Smooth muscle cell (in vitro differentiated cells): ENCODE results near the gene MEGF11. TPM values are rescaled to one million over a fixed set of nuclear protein-coding genes. Genes with fewer than 3 reads are reported as not detected.

ENCODE experiments used
- DNase-seq: peaks from one replicate; lab custom pipeline; 2025; ENCODE audit not compliant: unreplicated experiment; lab: John Stamatoyannopoulos, UW
- H2AFZ ChIP-seq: fragments of 200-600 bp; sonication (generic); 2 replicates; pipeline ENCODE4 v1.6.0; 2016; ENCODE audit warnings: antibody characterized with exemption, low read depth, mild to moderate bottlenecking
- H3F3A ChIP-seq: fragments of 200-600 bp; sonication (generic); 2 replicates; pipeline ENCODE4 v1.6.0; 2017; ENCODE audit warnings: antibody characterized with exemption, low read depth
- H3K27ac ChIP-seq: fragments of 200-600 bp; sonication (generic); 2 replicates; pipeline ENCODE4 v1.5.1; 2016; ENCODE audit warnings: low read depth, mild to moderate bottlenecking
- H3K27me3 ChIP-seq: fragments of 200-600 bp; sonication (generic); 2 replicates; pipeline ENCODE4 v1.6.1; 2016; ENCODE audit warnings: low read depth, mild to moderate bottlenecking
- H3K36me3 ChIP-seq: fragments of 200-600 bp; sonication (generic); 2 replicates; pipeline ENCODE4 v1.5.1; 2016; ENCODE audit warnings: low read depth
- H3K4me1 ChIP-seq: fragments of 200-600 bp; sonication (generic); 2 replicates; pipeline ENCODE4 v1.5.1; 2016; ENCODE audit warnings: low read depth
- H3K4me2 ChIP-seq: fragments of 200-600 bp; sonication (generic); 2 replicates; pipeline ENCODE4 v1.6.0; 2016; ENCODE audit warnings: mild to moderate bottlenecking
- H3K4me3 ChIP-seq: fragments of 200-600 bp; sonication (generic); 2 replicates; pipeline ENCODE4 v1.5.1; 2016; ENCODE audit warnings: mild to moderate bottlenecking
- H3K79me2 ChIP-seq: fragments of 200-600 bp; sonication (generic); 2 replicates; pipeline ENCODE4 v1.6.0; 2016; ENCODE audit warnings: low read depth, mild to moderate bottlenecking
- H3K9ac ChIP-seq: fragments of 200-600 bp; sonication (generic); 2 replicates; pipeline ENCODE4 v1.6.0; 2016; ENCODE audit warnings: low read depth
- H3K9me3 ChIP-seq: fragments of 200-600 bp; sonication (generic); replicated peaks from 2 replicates; pipeline ENCODE4 v1.5.1; 2016; ENCODE audit warnings: low read depth
- H4K20me1 ChIP-seq: fragments of 200-600 bp; sonication (generic); 2 replicates; pipeline ENCODE4 v1.6.0; 2016; ENCODE audit warnings: low read depth
- CTCF ChIP-seq: fragments of 200-600 bp; sonication (generic); IDR thresholded peaks from 2 replicates; pipeline ENCODE4 v1.5.1; 2017; ENCODE audit warnings: borderline replicate concordance, mild to moderate bottlenecking, antibody characterized with exemption; ENCODE audit not compliant: insufficient read depth, poor library complexity, severe bottlenecking
- WGBS: methylation state at CpG from one replicate; pipeline ENCODE4 v1.1.7; 2016; ENCODE audit warnings: low lambda C conversion rate; 5-methylcytosine and 5-hydroxymethylcytosine counted together
- polyA plus RNA-seq: library from polyadenylated mRNA; unstranded; fragments of >200 nt; fragmentation: Nextera tagmentation; extraction: Ambion mirVana; gene quantifications from 2 replicates; pipeline ENCODE4 v1.2.1, GENCODE V29; 2016
- total RNA-seq: library from RNA; depleted of rRNA; stranded (reverse); fragments of >200 nt; gene quantifications from 2 replicates; pipeline ENCODE4 v1.2.3, GENCODE V29; 2014

The MEGF11 gene
- total and polyA plus RNA-seq, 2 experiments from 2014 or later, result 0.08 TPM; not detected in 1

- Histone ChIP-seq H3F3A (no peaks in the 10 kb centered on the region), H4K20me1 (no peaks in the 10 kb centered on the region), H3K27me3 (peaks cover 40% of the 10 kb centered on the region), H3K27ac (no peak overlapping the region), H3K9me3 (no peaks in the 10 kb centered on the region), H3K4me2 (no peak overlapping the region), H3K4me3 (no peak overlapping the region), H3K36me3 (no peaks in the 10 kb centered on the region), H2AFZ (no peak overlapping the region), H3K9ac (no peak overlapping the region), H3K4me1 (no peaks in the 10 kb centered on the region), H3K79me2 (no peaks in the 10 kb centered on the region)
- no peak for TF ChIP-seq CTCF
- DNase-seq, result no peak
- WGBS, result 85% methylated on average over 3 of the region's 3 CpGs
Measured at GRCh38 chr15:65962187-65962586, 291.4 kb downstream of the MEGF11 start.

GRCh38 chr15:65960586-65960985 is 293.0 kb downstream of the MEGF11 start:
- no peak for DNase-seq
- H4K20me1 ChIP-seq, result no peaks in the 10 kb centered on the region

GRCh38 chr15:65958835-65959234 is 294.7 kb downstream of the MEGF11 start:
- Histone ChIP-seq H3K27ac (no peak overlapping the region), H3K36me3 (no peaks in the 10 kb centered on the region), H3K9me3 (no peaks in the 10 kb centered on the region), H3K27me3 (peaks cover 40% of the 10 kb centered on the region), H3K79me2 (no peaks in the 10 kb centered on the region), H3K9ac (no peak overlapping the region), H3K4me1 (no peaks in the 10 kb centered on the region), H3K4me2 (no peak overlapping the region), H3K4me3 (no peak overlapping the region), H2AFZ (no peak overlapping the region), H3F3A (no peaks in the 10 kb centered on the region), H4K20me1 (no peaks in the 10 kb centered on the region)
- 79% methylated on average over 3 of the region's 3 CpGs for WGBS
- DNase-seq, result no peak
- TF ChIP-seq CTCF, result no peak

More at GRCh38 chr15:65960586-65960985, 293.0 kb downstream of the MEGF11 start:
- no peaks in the 10 kb centered on the region for H3K4me1 ChIP-seq
- no peak overlapping the region for H3K9ac ChIP-seq
- H2AFZ ChIP-seq, result no peak overlapping the region
- no peaks in the 10 kb centered on the region for H3K79me2 ChIP-seq
- H3K4me3 ChIP-seq, result no peak overlapping the region
- H3K27ac ChIP-seq, result no peak overlapping the region
- peaks cover 40% of the 10 kb centered on the region for H3K27me3 ChIP-seq
- no peak overlapping the region for H3K4me2 ChIP-seq
- H3F3A ChIP-seq, result no peaks in the 10 kb centered on the region
- WGBS, result 61% methylated on average over 3 of the region's 3 CpGs
- no peaks in the 10 kb centered on the region for H3K9me3 ChIP-seq
- TF ChIP-seq CTCF, result no peak
- H3K36me3 ChIP-seq, result no peaks in the 10 kb centered on the region

- Histone ChIP-seq H3K79me2 (no peaks in the 10 kb centered on the region), H3K36me3 (no peaks in the 10 kb centered on the region), H3K27ac (no peak overlapping the region), H2AFZ (no peak overlapping the region), H3K4me3 (no peak overlapping the region), H3K4me2 (no peak overlapping the region), H4K20me1 (no peaks in the 10 kb centered on the region), H3K4me1 (no peaks in the 10 kb centered on the region), H3F3A (no peaks in the 10 kb centered on the region), H3K27me3 (peaks cover 40% of the 10 kb centered on the region), H3K9ac (no peak overlapping the region), H3K9me3 (no peaks in the 10 kb centered on the region)
- WGBS, result 78% methylated on average over 7 of the region's 7 CpGs
- DNase-seq, result no peak
- TF ChIP-seq CTCF, result no peak
Measured at GRCh38 chr15:65957451-65957850, 296.1 kb downstream of the MEGF11 start.
